Liver (tissue), 9 donors: ENCODE results near the gene USP14. TPM values are rescaled to one million over a fixed set of nuclear protein-coding genes. Genes with fewer than 3 reads are reported as not detected.

Source experiments
- DNase-seq: peaks from one replicate; pipeline ENCODE4 v3.0.0-alpha.2; 2017; ENCODE audit warnings: low spot score
- H3K27ac ChIP-seq, 2 donors: one replicate each; pipeline ENCODE4 v1.7.0; 2013; ENCODE audit warnings: inconsistent platforms in 2 of 2, low read length in 2 of 2, control low read depth in 1 of 2, low read depth in 1 of 2, mild to moderate bottlenecking in 1 of 2
- H3K27me3 ChIP-seq, 4 donors: one replicate each; pipeline versions ENCODE4 v1.6.1 to v1.7.0; 2013; ENCODE audit warnings: low read length in 3 of 4, inconsistent platforms in 1 of 4, mild to moderate bottlenecking in 1 of 4, moderate library complexity in 1 of 4; ENCODE audit not compliant: control insufficient read depth in 4 of 4, insufficient read depth in 4 of 4
- H3K36me3 ChIP-seq, 4 donors: one replicate each; pipeline versions ENCODE4 v1.6.1 to v1.7.0; 2013; ENCODE audit warnings: low read length in 3 of 4, mild to moderate bottlenecking in 3 of 4, low read depth in 1 of 4, moderate library complexity in 1 of 4; ENCODE audit not compliant: control insufficient read depth in 4 of 4, insufficient read depth in 3 of 4
- H3K4me1 ChIP-seq, 4 donors: one replicate each; pipeline versions ENCODE4 v1.6.1 to v1.7.0; 2013; ENCODE audit warnings: low read length in 3 of 4, mild to moderate bottlenecking in 3 of 4, moderate library complexity in 1 of 4; ENCODE audit not compliant: control insufficient read depth in 4 of 4, insufficient read depth in 4 of 4
- H3K4me3 ChIP-seq, 3 donors: one replicate each; pipeline versions ENCODE4 v1.6.1 to v1.7.0; 2013; ENCODE audit warnings: low read length in 3 of 3, control low read depth in 1 of 3, low read depth in 1 of 3, mild to moderate bottlenecking in 1 of 3
- H3K9ac ChIP-seq, 2 donors: one replicate each; pipeline ENCODE4 v1.7.0; 2013; ENCODE audit warnings: low read length in 2 of 2, mild to moderate bottlenecking in 2 of 2, moderate library complexity in 2 of 2, control low read depth in 1 of 2, low read depth in 1 of 2
- H3K9me3 ChIP-seq, 4 donors: one replicate each; pipeline versions ENCODE4 v1.6.1 to v1.7.0; 2013; ENCODE audit warnings: low read length in 3 of 4; ENCODE audit not compliant: control insufficient read depth in 4 of 4
- EGR1 ChIP-seq, 2 donors: IDR thresholded peaks; 2 replicates each; pipeline ENCODE4 v1.6.1; 2016 to 2018; ENCODE audit warnings: antibody characterized with exemption in 2 of 2, low read depth in 2 of 2
- FOXA1 ChIP-seq: IDR thresholded peaks from 2 replicates; pipeline ENCODE4 v1.6.1; 2016; ENCODE audit warnings: antibody characterized with exemption
- FOXA2 ChIP-seq: IDR thresholded peaks from 2 replicates; pipeline ENCODE4 v1.6.1; 2016; ENCODE audit warnings: antibody characterized with exemption
- GABPA ChIP-seq, 2 donors: IDR thresholded peaks in 1 of 2; conservative IDR thresholded peaks in 1 of 2; 2 replicates each; pipeline ENCODE4 v1.6.1; 2016; ENCODE audit warnings: antibody characterized with exemption in 2 of 2, mild to moderate bottlenecking in 1 of 2, moderate library complexity in 1 of 2
- HNF4A ChIP-seq, 2 donors: conservative IDR thresholded peaks; 2 replicates each; pipeline ENCODE4 v1.6.1; 2016; ENCODE audit warnings: antibody characterized with exemption in 2 of 2, mild to moderate bottlenecking in 2 of 2
- HNF4G ChIP-seq: IDR thresholded peaks from 2 replicates; pipeline ENCODE4 v1.6.1; 2016; ENCODE audit warnings: antibody characterized with exemption
- JUND ChIP-seq, 2 donors: IDR thresholded peaks; 2 replicates each; pipeline ENCODE4 v1.6.1; 2016; ENCODE audit warnings: antibody characterized with exemption in 2 of 2
- NR2F2 ChIP-seq: IDR thresholded peaks from 2 replicates; pipeline ENCODE4 v1.6.1; 2016; ENCODE audit warnings: antibody characterized with exemption
- RAD21 ChIP-seq, 2 donors: IDR thresholded peaks; 2 replicates each; pipeline ENCODE4 v1.6.1; 2016; ENCODE audit warnings: antibody characterized with exemption in 2 of 2, mild to moderate bottlenecking in 2 of 2
- RXRA ChIP-seq, 2 donors: IDR thresholded peaks; 2 replicates each; pipeline ENCODE4 v1.6.1; 2017 to 2018; ENCODE audit warnings: antibody characterized with exemption in 2 of 2, mild to moderate bottlenecking in 1 of 2
- SP1 ChIP-seq: IDR thresholded peaks from 2 replicates; pipeline ENCODE4 v1.6.1; 2018; ENCODE audit warnings: antibody characterized with exemption, mild to moderate bottlenecking
- TAF1 ChIP-seq: conservative IDR thresholded peaks from 2 replicates; pipeline ENCODE4 v1.6.1; 2016; ENCODE audit warnings: antibody characterized with exemption, mild to moderate bottlenecking
- YY1 ChIP-seq: IDR thresholded peaks from 2 replicates; pipeline ENCODE4 v1.6.1; 2016; ENCODE audit warnings: antibody characterized with exemption, mild to moderate bottlenecking
- WGBS: extraction: QIAGEN DNeasy Blood & Tissue Kit; methylation state at CpG from one replicate; pipeline ENCODE4 v1.1.7; 2013; 5-methylcytosine and 5-hydroxymethylcytosine counted together
- polyA plus RNA-seq, 2 donors: library from polyadenylated mRNA; stranded (reverse) in 1 of 2; unstranded in 1 of 2; fragments of 200-250 nt in 1 of 2; fragments of >200 nt in 1 of 2; fragmentation: Nextera tagmentation in 1 of 2; extraction: Ambion mirVana in 1 of 2; gene quantifications; one replicate each; pipeline versions ENCODE4 v1.2.1 to v1.2.3, GENCODE V29; 2013 to 2015
- total RNA-seq, 2 donors: library from RNA; depleted of rRNA; stranded (reverse); fragments of >200 nt; gene quantifications; one replicate each; pipeline ENCODE4 v1.2.3, GENCODE V29; 2014
- TF ChIP-seq, protein P1 (sequence below): IDR thresholded peaks from 2 replicates; pipeline ENCODE4 v1.6.1; 2016; ENCODE audit warnings: antibody characterized with exemption, mild to moderate bottlenecking
- TF ChIP-seq, protein P2 (sequence below): IDR thresholded peaks from 2 replicates; pipeline ENCODE4 v1.6.1; 2016; ENCODE audit warnings: antibody characterized with exemption
- TF ChIP-seq, protein P3 (sequence below): IDR thresholded peaks from 2 replicates; pipeline ENCODE4 v1.6.1; 2016; ENCODE audit warnings: antibody characterized with exemption
- TF ChIP-seq, protein P4 (sequence below): IDR thresholded peaks from 2 replicates; pipeline ENCODE4 v1.6.1; 2016; ENCODE audit warnings: antibody characterized with exemption
- donor health status: healthy.
- donor health status: healthy.
- donor health status: healthy.
- donor health status: healthy.
- donor health status: healthy.

The USP14 gene
- total and polyA plus RNA-seq, 4 donors: 16.2 to 28.3 (median 20.7) TPM

DNA sequence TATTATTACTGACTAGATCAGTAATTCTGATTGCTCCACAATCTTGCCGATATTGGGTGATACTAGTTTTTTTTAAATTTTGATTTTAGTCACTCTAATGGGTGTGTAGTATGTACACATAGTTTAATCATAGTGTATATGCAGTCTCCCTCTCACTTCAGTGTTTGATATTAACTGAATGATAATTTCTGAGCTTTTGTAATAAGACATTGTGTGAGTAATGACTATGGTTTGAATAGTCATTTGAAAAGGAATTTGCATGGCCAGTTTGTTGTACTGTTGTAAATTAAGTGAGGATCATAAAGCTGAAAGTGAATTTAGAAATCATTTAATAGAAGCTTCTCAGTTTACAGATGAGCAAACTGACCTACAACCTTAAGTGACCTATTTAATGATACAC is 33.4 kb downstream of the USP14 start:
- Histone ChIP-seq H3K4me1 (peaks cover 0 to 8% (median 0%) of the 10 kb centered on the region in 4 donors), H3K4me3 (no peak overlapping the region), H3K27ac (no peak overlapping the region), H3K9ac (no peak overlapping the region), H3K36me3 (peaks cover 0 to 2% (median under 1%) of the 10 kb centered on the region in 4 donors), H3K9me3 (no peaks in the 10 kb centered on the region), H3K27me3 (no peaks in the 10 kb centered on the region)
- DNase-seq: no peak
- TF ChIP-seq, protein P1, sequence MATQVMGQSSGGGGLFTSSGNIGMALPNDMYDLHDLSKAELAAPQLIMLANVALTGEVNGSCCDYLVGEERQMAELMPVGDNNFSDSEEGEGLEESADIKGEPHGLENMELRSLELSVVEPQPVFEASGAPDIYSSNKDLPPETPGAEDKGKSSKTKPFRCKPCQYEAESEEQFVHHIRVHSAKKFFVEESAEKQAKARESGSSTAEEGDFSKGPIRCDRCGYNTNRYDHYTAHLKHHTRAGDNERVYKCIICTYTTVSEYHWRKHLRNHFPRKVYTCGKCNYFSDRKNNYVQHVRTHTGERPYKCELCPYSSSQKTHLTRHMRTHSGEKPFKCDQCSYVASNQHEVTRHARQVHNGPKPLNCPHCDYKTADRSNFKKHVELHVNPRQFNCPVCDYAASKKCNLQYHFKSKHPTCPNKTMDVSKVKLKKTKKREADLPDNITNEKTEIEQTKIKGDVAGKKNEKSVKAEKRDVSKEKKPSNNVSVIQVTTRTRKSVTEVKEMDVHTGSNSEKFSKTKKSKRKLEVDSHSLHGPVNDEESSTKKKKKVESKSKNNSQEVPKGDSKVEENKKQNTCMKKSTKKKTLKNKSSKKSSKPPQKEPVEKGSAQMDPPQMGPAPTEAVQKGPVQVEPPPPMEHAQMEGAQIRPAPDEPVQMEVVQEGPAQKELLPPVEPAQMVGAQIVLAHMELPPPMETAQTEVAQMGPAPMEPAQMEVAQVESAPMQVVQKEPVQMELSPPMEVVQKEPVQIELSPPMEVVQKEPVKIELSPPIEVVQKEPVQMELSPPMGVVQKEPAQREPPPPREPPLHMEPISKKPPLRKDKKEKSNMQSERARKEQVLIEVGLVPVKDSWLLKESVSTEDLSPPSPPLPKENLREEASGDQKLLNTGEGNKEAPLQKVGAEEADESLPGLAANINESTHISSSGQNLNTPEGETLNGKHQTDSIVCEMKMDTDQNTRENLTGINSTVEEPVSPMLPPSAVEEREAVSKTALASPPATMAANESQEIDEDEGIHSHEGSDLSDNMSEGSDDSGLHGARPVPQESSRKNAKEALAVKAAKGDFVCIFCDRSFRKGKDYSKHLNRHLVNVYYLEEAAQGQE: no peak
- TF ChIP-seq FOXA1: no peak
- TF ChIP-seq RAD21 (IDR thresholded peaks at IDR 0.05): no peak
- TF ChIP-seq YY1: no peak
- TF ChIP-seq SP1: no peak
- no peak for TF ChIP-seq HNF4A (conservative IDR thresholded peaks at IDR 0.05)
- no peak for TF ChIP-seq RXRA (IDR thresholded peaks at IDR 0.05)
- TF ChIP-seq, protein P2, sequence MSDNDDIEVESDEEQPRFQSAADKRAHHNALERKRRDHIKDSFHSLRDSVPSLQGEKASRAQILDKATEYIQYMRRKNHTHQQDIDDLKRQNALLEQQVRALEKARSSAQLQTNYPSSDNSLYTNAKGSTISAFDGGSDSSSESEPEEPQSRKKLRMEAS: no peak
- no peak for TF ChIP-seq GABPA (IDR thresholded peaks at IDR 0.05 in 1 of 2, conservative IDR thresholded peaks at IDR 0.05 in 1 of 2)
- no peak for TF ChIP-seq NR2F2
- TF ChIP-seq EGR1 (IDR thresholded peaks at IDR 0.05; ENCODE audit: low read depth in 2 of 2): no peak
- WGBS: 91% methylated on average over 1 of the region's 1 CpG

DNA sequence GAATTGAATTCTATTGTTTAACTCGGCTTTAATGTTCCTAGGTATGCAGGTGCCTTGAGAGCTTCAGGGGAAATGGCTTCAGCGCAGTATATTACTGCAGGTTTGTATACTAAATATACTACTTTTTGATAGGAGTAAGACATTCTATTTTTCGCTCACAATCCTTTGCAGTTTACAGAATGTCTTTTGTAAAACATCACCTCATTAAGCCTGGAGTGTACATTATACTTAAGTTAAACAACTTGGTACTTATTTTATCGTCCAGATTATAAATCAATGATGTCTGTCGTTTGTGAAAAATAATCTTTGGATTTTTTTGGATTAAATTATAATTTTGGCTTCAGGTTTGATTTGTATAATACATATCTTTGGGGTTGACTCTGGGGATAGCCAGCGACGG is 34.4 kb downstream of the USP14 start:
- no peak for TF ChIP-seq FOXA1
- WGBS: 96% methylated on average over 7 of the region's 7 CpGs

DNA sequence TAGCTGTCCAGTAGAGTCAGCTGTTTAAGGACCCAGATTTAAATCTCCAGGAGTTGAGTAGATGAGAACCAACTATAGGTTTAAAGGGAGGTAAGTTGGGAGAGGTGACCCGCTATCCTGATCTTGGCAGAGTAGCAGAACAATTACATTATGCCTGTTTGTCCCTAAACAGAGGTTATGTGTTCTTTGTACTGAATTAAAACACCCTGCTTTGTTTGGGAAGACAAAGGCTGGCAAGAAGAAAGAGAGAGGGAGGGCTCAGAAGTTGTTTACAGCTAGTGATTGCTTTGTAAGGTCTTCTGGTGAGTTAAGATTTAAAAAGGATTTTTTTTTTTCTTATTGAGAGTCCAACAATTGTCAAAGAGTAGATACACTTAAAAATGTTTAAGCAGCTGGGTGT is 37.3 kb downstream of the USP14 start:
- DNase-seq: no peak
- TF ChIP-seq, protein P1: no peak
- TF ChIP-seq HNF4G: no peak
- no peak for TF ChIP-seq EGR1 (IDR thresholded peaks at IDR 0.05; ENCODE audit: low read depth in 2 of 2)
- TF ChIP-seq, protein P3, sequence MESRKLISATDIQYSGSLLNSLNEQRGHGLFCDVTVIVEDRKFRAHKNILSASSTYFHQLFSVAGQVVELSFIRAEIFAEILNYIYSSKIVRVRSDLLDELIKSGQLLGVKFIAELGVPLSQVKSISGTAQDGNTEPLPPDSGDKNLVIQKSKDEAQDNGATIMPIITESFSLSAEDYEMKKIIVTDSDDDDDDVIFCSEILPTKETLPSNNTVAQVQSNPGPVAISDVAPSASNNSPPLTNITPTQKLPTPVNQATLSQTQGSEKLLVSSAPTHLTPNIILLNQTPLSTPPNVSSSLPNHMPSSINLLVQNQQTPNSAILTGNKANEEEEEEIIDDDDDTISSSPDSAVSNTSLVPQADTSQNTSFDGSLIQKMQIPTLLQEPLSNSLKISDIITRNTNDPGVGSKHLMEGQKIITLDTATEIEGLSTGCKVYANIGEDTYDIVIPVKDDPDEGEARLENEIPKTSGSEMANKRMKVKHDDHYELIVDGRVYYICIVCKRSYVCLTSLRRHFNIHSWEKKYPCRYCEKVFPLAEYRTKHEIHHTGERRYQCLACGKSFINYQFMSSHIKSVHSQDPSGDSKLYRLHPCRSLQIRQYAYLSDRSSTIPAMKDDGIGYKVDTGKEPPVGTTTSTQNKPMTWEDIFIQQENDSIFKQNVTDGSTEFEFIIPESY: no peak
- no peak for TF ChIP-seq SP1
- TF ChIP-seq TAF1: no peak
- no peak for TF ChIP-seq JUND (IDR thresholded peaks at IDR 0.05)
- no peak for TF ChIP-seq HNF4A (conservative IDR thresholded peaks at IDR 0.05)
- TF ChIP-seq FOXA1: no peak
- TF ChIP-seq FOXA2: no peak
- TF ChIP-seq RAD21 (IDR thresholded peaks at IDR 0.05): no peak
- TF ChIP-seq, protein P4, sequence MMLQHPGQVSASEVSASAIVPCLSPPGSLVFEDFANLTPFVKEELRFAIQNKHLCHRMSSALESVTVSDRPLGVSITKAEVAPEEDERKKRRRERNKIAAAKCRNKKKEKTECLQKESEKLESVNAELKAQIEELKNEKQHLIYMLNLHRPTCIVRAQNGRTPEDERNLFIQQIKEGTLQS: no peak
- TF ChIP-seq GABPA (IDR thresholded peaks at IDR 0.05 in 1 of 2, conservative IDR thresholded peaks at IDR 0.05 in 1 of 2): no peak
- H3K36me3 ChIP-seq: peaks cover 2 to 28% (median 16%) of the 10 kb centered on the region in 4 donors
- H3K4me1 ChIP-seq: peaks cover 0 to 8% (median 0%) of the 10 kb centered on the region in 4 donors
- H3K27me3 ChIP-seq: no peaks in the 10 kb centered on the region
- no peak overlapping the region for H3K4me3 ChIP-seq
- H3K27ac ChIP-seq: no peak overlapping the region
- H3K9ac ChIP-seq: no peak overlapping the region
- WGBS: 100% methylated on average over 1 of the region's 1 CpG
- H3K9me3 ChIP-seq: no peaks in the 10 kb centered on the region

More for the DNA sequence above, 34.4 kb downstream of the USP14 start:
- DNase-seq: no peak
- no peaks in the 10 kb centered on the region for H3K9me3 ChIP-seq
- no peak overlapping the region for H3K27ac ChIP-seq
- H3K9ac ChIP-seq: no peak overlapping the region
- H3K4me3 ChIP-seq: no peak overlapping the region
- peaks cover 0 to 7% (median 2%) of the 10 kb centered on the region in 4 donors for H3K36me3 ChIP-seq
- no peaks in the 10 kb centered on the region for H3K27me3 ChIP-seq
- H3K4me1 ChIP-seq: peaks cover 0 to 8% (median 0%) of the 10 kb centered on the region in 4 donors
